MCF 10A (cell line): ENCODE results near the gene KPNB1. TPM values are rescaled to one million over a fixed set of nuclear protein-coding genes. Genes with fewer than 3 reads are reported as not detected.

Source experiments
- BruUV-seq: library from RNA; stranded (reverse); fragments of 400-500 nt; replicated peaks from 2 replicates; lab custom pipeline; 2021; lab: Mats Ljungman, UMichigan
- CTCF ChIA-PET: fragments of 300-600 bp; sonication (Branson Sonifier 250); formaldehyde crosslinking; extraction: SDS; loops from one replicate; lab custom pipeline; 2021; ENCODE audit warnings: antibody characterized with exemption, inconsistent platforms; lab: Yijun Ruan, JAX
- POLR2A ChIA-PET: fragments of 300-600, 350-650 bp; sonication (Branson Sonifier 250); formaldehyde crosslinking; extraction: SDS; loops from one replicate; lab custom pipeline; 2020; ENCODE audit warnings: antibody characterized with exemption, inconsistent platforms; lab: Yijun Ruan, JAX
- DNase-seq: peaks from one replicate; pipeline ENCODE4 v3.0.0-alpha.2; 2018; ENCODE audit not compliant: unreplicated experiment
- H3K27ac Mint-ChIP-seq: one replicate; pipeline ENCODE4 v1.8.0; 2022; ENCODE audit warnings: mild to moderate bottlenecking, low read depth, mixed read lengths; ENCODE audit not compliant: unreplicated experiment
- H3K27me3 Mint-ChIP-seq: one replicate; pipeline ENCODE4 v1.8.0; 2022; ENCODE audit warnings: mixed read lengths; ENCODE audit not compliant: insufficient read depth, unreplicated experiment
- H3K36me3 Mint-ChIP-seq: one replicate; pipeline ENCODE4 v1.8.0; 2022; ENCODE audit warnings: mild to moderate bottlenecking, moderate library complexity, mixed read lengths; ENCODE audit not compliant: insufficient read depth, unreplicated experiment
- H3K4me1 Mint-ChIP-seq: one replicate; pipeline ENCODE4 v1.8.0; 2022; ENCODE audit warnings: mixed read lengths; ENCODE audit not compliant: insufficient read depth, unreplicated experiment
- H3K4me3 Mint-ChIP-seq: one replicate; pipeline ENCODE4 v1.8.0; 2022; ENCODE audit warnings: mild to moderate bottlenecking, moderate library complexity, mixed read lengths; ENCODE audit not compliant: unreplicated experiment
- H3K9me3 Mint-ChIP-seq: one replicate; pipeline ENCODE4 v1.8.0; 2022; ENCODE audit warnings: mixed read lengths; ENCODE audit not compliant: unreplicated experiment
- intact Hi-C: fragments of 100-400 bp; cut with micrococcal nuclease; formaldehyde crosslinking; loops from 2 replicates; pipeline ENCODE4 v1.14.1; 2022
- total RNA-seq: library from RNA; stranded (reverse); gene quantifications from 2 replicates; pipeline ENCODE4 v1.2.3, GENCODE V29; 2022
- TF ChIP-seq, protein P1 (sequence below): fragments of 200-600 bp; IDR thresholded peaks from one replicate; pipeline ENCODE4 v1.8.0; 2022; ENCODE audit warnings: antibody characterized with exemption, mild to moderate bottlenecking; ENCODE audit not compliant: unreplicated experiment

The KPNB1 gene
- total RNA-seq, 1 experiment from 2014 or later: 609 TPM

DNA sequence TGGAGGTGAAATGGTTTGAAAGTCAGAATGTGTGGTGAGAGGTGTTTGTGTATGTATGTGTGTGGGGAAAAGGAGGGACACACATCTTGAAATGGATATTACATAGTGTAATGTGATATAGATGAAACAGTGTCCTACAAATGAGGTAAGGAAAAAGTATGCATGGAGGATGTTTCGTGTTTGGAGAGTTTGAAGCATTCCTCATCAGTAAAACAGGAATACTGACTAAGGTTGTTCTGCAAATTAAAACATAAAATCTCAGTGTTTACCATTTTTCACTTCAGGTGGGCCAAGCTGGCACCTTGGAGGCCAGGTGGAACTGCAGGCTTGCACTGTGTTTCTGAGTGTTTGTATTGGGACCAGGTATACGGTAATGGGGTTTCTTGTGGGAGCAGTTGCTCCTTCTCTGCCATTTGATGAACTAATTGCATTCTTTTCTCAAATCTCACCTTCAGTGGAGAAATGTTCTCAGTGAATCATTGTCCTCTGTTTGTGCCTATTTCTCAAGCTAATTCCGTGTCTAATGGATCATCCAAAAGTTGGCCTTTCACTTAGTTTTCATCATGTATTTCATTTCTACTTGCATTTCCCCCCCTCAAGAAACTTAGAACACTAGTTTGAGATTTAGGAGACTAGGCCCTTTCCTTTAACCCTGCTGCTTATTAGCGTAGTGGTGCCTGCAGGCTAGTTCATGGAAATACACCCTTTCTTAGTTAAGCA, 36.0 kb downstream of the KPNB1 start:
- ChIA-PET POLR2A (interaction anchor here (0.6 to 1.4 kb wide), 4 partner anchors 12 to 84 kb away, joined by 3 to 5 read pairs (median 3); no protein-coding TSS in a partner anchor), CTCF (no interaction called here)
- no peak overlapping the region for H3K27ac Mint-ChIP-seq
- BruUV-seq: no TSS peak
- H3K4me1 Mint-ChIP-seq: peaks cover 15% of the 10 kb centered on the region
- TF ChIP-seq, protein P1, sequence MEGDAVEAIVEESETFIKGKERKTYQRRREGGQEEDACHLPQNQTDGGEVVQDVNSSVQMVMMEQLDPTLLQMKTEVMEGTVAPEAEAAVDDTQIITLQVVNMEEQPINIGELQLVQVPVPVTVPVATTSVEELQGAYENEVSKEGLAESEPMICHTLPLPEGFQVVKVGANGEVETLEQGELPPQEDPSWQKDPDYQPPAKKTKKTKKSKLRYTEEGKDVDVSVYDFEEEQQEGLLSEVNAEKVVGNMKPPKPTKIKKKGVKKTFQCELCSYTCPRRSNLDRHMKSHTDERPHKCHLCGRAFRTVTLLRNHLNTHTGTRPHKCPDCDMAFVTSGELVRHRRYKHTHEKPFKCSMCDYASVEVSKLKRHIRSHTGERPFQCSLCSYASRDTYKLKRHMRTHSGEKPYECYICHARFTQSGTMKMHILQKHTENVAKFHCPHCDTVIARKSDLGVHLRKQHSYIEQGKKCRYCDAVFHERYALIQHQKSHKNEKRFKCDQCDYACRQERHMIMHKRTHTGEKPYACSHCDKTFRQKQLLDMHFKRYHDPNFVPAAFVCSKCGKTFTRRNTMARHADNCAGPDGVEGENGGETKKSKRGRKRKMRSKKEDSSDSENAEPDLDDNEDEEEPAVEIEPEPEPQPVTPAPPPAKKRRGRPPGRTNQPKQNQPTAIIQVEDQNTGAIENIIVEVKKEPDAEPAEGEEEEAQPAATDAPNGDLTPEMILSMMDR: no peak
- no peak overlapping the region for H3K4me3 Mint-ChIP-seq
- H3K27me3 Mint-ChIP-seq: no peaks in the 10 kb centered on the region
- peaks cover 54% of the 10 kb centered on the region for H3K36me3 Mint-ChIP-seq
- no peak for DNase-seq
- intact Hi-C loops: no loop called here
- no peaks in the 10 kb centered on the region for H3K9me3 Mint-ChIP-seq

DNA sequence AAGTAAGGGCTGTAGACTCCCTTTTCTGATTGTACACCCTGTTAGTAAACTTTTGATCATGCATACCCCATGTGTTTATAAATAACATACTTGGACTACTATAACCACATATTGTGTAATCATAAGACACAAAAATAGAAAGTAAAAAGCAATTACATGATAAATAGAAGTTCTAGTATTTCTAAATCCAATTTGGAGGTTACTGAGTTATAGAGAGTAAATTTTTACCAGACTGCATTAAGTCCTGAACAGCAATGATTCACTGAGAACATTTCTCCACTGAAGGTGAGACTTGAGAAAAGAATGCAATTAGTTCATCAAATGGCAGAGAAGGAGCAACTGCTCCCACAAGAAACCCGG, 36.5 kb downstream of the KPNB1 start:
- no peak overlapping the region for H3K27ac Mint-ChIP-seq
- no TSS peak for BruUV-seq
- POLR2A ChIA-PET: interaction anchor here (0.6 to 0.7 kb wide), 2 partner anchors 28 to 84 kb away, joined by 3 to 5 read pairs; no protein-coding TSS in a partner anchor

DNA sequence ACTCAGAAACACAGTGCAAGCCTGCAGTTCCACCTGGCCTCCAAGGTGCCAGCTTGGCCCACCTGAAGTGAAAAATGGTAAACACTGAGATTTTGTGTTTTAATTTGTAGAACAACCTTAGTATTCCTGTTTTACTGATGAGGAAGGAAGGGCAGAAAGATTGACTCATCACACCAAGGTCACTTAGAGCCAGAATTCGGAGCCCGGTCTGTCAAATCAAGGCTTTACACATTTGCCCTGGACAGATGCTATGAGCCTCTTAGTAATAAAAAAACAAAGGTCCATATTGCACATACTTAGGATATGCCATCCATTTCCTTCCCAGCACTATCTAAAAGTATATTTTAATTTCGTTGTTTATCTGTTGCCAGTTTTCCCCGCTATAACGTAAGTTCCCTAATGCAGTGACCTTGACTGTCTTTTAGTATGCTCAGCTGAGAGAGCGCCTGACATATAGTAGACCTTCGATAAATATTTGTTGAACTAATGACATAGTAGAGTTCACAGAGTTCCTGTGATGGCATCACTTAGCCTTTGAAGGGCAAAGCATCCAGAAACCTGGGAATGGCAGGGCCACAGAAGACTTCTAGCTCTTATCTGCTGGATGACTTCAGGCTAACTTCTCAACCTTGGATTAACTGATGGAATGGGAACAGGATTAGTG, 37.1 kb downstream of the KPNB1 start:
- CTCF ChIA-PET: interaction anchor here (1.1 kb wide), 1 partner anchor 17 kb away, joined by 5 read pairs; no protein-coding TSS in a partner anchor
- Mint-ChIP-seq H3K9me3 (no peaks in the 10 kb centered on the region), H3K4me1 (peaks cover 15% of the 10 kb centered on the region), H3K27ac (no peak overlapping the region), H3K4me3 (no peak overlapping the region), H3K36me3 (peaks cover 43% of the 10 kb centered on the region), H3K27me3 (peaks cover 5% of the 10 kb centered on the region)
- TF ChIP-seq, protein P1: no peak
- intact Hi-C loops: no loop called here
- POLR2A ChIA-PET: interaction anchor here (0.6 to 1.4 kb wide), 4 partner anchors 10 to 83 kb away, joined by 3 to 4 read pairs (median 3); no protein-coding TSS in a partner anchor
- no TSS peak for BruUV-seq
- DNase-seq: no peak

More for the DNA sequence above, 36.5 kb downstream of the KPNB1 start:
- H3K9me3 Mint-ChIP-seq: no peaks in the 10 kb centered on the region
- peaks cover 48% of the 10 kb centered on the region for H3K36me3 Mint-ChIP-seq
- TF ChIP-seq, protein P1: no peak
- CTCF ChIA-PET: no interaction called here
- H3K27me3 Mint-ChIP-seq: no peaks in the 10 kb centered on the region
- peaks cover 15% of the 10 kb centered on the region for H3K4me1 Mint-ChIP-seq
- H3K4me3 Mint-ChIP-seq: no peak overlapping the region
- no peak for DNase-seq
- intact Hi-C loops: no loop called here

DNA sequence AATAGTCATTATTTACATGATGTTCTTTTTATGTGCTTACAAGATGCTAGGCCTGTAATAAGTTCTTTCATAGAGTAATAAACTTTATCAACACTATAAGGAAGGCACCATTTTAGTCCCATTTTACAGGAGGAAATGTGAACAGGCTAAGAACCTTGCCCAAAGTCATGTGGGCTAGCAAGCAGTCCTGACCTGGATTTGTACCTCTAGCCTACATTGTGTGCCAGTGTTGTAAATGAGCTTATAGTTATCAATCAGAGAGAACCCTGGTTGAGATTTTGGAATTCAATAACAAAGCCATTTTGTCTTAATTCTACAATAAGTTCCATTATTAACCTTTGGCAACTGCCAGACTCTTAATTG, 37.6 kb downstream of the KPNB1 start:
- BruUV-seq: no TSS peak
- peaks cover 38% of the 10 kb centered on the region for H3K36me3 Mint-ChIP-seq
- H3K9me3 Mint-ChIP-seq: no peaks in the 10 kb centered on the region
- H3K27ac Mint-ChIP-seq: no peak overlapping the region
- ChIA-PET CTCF (interaction anchor here (1.0 to 1.4 kb wide), 3 partner anchors 10 to 114 kb away, joined by 3 to 5 read pairs (median 5); no protein-coding TSS in a partner anchor), POLR2A (interaction anchor here (0.5 to 1.4 kb wide), 4 partner anchors 10 to 44 kb away, joined by 3 to 4 read pairs (median 3); no protein-coding TSS in a partner anchor)
- intact Hi-C loops: no loop called here
- no peak overlapping the region for H3K4me3 Mint-ChIP-seq
- no peak for DNase-seq
- peaks cover 10% of the 10 kb centered on the region for H3K27me3 Mint-ChIP-seq
- TF ChIP-seq, protein P1: no peak
- peaks cover 15% of the 10 kb centered on the region for H3K4me1 Mint-ChIP-seq
